NCI-H82 (cell line): ENCODE data around the gene EFCAB14.
"Not testable (repeated sequence)": the region's sequence is repeated elsewhere in the genome, so short reads cannot be mapped to it uniquely, and the experiment has no call there.

Experiments
- DNase-seq: peaks from one replicate; lab custom pipeline; 2025; lab: John Stamatoyannopoulos, UW

Gene EFCAB14

DNA sequence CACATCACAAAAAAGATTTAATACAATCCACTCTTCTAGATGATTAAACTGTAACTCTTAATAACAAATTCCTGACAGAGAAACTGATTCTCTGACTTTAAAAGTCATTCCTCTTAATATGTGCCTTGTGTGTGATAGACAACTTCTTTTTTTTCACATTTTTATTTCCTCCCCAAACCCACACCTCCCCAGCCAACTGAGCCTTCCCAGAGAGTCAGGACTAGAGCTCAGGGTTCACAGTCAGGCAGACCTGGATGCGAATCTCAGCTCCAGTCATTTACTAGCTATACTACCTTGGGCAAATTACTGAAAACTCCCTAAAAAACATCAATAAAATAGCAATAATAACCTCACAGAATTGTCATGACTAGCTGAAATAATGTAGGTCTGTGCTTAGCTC lies 64.9 kb downstream of the EFCAB14 start:
- no peak for DNase-seq

- DNase-seq: no peak
Observed at GRCh38 chr1:46653405-46653958, 65.4 kb downstream of the EFCAB14 start.

DNA sequence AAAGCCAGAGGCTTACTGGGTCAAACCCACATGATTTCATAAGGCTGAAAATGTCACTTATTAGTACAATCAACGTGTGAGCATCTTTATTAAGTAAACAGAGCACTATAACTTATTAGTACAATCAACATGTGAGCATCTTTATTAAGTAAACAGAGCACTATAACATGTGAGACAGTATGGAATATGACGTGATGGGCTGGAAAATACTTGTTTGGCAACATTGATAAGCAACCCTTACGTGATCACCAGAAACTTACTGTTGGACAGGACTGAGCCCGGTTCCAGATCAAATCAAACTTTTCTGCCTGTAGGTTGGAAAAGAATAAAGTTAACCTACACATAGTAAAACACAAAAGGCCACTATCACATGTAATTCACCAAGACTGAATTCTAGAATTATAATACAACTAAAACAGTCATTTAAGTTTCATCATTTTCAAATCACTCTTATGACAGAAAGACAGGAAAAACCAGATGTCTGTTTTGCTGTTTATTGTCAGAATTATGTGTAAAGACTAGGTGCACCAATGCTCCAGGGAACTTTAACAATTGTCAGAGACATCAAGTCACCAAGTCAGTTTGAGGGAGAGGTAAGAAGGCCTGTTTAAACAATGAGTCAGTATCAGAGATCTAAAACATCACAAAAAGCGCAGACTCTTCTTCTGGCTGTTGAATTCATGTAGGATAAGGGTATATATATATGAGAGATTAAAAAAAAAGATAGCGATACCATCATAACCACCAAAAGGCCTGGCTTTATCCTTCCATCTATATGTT lies 66.4 kb downstream of the EFCAB14 start:
- no peak for DNase-seq

DNA sequence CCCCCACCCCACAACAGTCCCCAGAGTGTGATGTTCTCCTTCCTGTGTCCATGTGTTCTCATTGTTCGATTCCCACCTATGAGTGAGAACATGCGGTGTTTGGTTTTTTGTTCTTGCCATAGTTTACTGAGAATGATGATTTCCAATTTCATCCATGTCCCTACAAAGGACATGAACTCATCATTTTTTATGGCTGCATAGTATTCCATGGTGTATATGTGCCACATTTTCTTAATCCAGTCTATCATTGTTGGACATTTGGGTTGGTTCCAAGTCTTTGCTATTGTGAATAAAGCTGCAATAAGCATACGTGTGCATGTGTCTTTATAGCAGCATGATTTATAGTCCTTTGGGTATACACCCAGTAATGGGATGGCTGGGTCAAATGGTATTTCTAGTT lies 67.8 kb downstream of the EFCAB14 start:
- not testable (repeated sequence) for DNase-seq

DNA sequence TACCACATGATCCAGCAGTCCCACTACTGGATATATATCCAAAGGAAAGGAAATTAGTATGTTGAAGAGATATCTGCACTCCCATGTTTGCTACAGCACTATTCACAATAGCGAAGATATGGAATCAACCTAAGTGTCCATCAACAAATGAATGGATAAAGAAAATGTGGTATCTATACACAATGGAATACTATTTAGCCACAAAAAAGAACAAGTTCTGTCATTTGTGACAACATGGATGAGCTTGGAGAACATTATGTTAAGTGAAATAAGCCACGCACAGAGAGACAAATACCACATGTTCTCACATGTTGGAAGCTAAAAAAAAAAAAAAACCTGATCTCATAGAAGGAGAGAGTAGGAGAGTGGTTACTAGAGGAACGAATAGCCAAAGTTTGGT lies 68.4 kb downstream of the EFCAB14 start:
- no peak for DNase-seq

DNA sequence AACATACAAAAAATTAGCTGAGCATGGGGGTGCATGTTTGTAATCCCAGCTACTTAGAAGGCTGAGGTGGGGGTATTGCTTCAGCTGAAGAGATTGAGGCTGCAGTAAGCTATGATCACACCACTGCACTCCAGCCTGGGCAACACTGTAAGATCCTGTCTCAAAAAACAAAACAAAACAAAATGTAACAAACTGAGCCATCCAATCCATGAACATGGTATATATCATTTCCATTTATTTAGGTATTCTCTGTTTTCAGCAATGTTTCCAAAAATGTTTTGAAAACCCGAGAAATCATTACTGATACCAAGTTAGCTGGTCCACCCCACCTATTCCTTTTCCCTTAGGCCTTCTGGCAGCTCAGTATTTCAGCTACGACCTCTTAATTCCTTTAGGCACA lies 69.2 kb downstream of the EFCAB14 start:
- no peak for DNase-seq

DNA sequence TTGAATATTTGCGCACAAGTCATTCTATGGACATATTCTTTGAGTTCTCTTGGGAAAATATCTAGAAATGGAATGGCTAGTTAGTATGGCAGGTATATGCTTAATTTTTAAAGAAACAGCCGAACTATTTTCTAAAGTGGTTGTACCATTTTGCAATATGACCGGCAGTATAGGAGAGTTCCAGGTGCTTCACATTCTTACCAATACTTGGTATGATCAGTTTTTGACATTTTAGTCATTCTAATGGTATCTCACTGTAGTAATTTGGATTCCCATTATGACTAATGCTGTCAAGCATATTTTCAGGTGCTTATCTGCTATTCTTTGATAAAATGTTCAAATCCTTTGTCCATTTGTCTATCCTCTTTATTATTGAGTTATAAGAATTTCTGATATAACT lies 71.3 kb downstream of the EFCAB14 start:
- no peak for DNase-seq

DNA sequence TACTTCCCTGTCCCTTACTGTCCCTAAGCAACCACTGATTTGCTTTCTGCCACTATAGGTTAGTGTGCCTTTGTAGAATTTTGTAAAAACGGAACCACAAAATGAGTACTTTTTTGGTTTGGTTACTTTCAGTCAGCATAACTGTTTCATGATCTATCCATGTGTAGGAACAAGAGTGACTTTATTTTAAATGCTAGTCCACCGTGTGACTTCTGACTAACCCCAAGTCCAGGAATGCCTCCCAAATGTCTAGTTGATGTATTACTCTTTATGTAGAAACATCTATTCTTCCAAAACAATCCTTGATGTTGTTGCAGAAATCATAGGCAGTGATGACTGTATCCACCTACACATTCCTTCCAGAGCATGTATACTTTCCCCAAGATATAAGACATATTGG lies 72.1 kb downstream of the EFCAB14 start:
- DNase-seq: no peak

GRCh38 chr1:46646331-46646730 lies 72.6 kb downstream of the EFCAB14 start:
- no peak for DNase-seq

DNA sequence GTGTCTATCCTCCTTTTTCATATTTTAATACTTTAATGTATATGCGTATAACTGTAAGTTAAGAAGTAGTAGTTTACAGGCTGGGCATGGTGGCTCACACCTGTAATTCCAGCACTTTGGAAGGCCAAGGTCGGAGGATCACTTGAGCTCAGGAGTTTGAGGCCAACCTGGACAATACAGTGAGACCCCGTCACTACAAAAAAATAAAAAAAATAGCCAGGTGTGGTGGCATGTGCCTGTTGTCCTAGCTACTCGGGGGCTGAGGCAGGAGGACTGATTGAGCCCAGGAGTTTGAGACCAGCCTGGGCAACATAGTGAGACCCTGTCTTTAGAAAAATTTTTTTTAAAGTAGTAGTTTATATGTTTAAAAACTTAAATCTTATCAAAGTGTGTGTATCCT lies 73.1 kb downstream of the EFCAB14 start:
- no peak for DNase-seq

DNA sequence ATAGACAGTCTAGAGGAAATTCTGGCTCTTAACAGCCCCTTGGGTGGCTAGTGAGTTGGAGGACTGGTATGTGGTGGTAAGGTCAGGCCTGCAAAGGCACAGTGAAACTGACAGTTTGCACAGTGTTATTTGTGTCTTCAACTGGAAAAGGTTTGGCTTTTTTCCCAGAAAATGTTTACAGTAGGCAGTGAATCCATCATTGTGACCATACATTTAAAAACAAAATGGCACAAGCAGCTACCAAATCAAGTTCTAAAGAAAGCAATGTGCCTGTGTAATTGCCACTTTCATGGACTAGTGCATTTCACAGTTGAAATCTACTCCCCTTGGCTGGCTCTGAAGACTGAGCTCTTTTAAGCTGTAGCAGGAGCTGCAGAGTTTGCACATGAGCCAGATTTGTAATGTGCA lies 75.5 kb downstream of the EFCAB14 start:
- DNase-seq: no peak

- DNase-seq: no peak
Observed at GRCh38 chr1:46642115-46642680, 76.7 kb downstream of the EFCAB14 start.

- no peak for DNase-seq
Observed at GRCh38 chr1:46639547-46639946, 79.4 kb downstream of the EFCAB14 start.

DNA sequence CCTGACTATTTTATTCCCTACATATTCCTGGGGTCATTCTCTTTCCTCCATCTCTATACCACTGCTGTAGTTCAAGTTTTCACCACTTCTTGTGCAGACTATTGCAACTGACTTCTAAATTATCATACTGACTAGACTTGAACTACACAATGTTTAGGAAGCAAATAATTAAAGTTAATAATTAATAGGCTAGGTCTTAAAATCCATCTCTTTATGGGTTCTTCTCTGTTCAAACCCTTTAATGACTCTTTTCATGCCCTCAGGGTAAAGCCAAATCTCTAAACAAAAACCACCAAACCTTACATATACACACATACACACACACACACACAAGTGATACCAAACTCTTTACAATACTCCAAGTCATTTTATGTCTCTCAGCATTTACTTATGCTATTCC lies 80.0 kb downstream of the EFCAB14 start:
- DNase-seq: no peak

- DNase-seq: no peak
Observed at GRCh38 chr1:46637444-46638083, 81.3 kb downstream of the EFCAB14 start.

DNA sequence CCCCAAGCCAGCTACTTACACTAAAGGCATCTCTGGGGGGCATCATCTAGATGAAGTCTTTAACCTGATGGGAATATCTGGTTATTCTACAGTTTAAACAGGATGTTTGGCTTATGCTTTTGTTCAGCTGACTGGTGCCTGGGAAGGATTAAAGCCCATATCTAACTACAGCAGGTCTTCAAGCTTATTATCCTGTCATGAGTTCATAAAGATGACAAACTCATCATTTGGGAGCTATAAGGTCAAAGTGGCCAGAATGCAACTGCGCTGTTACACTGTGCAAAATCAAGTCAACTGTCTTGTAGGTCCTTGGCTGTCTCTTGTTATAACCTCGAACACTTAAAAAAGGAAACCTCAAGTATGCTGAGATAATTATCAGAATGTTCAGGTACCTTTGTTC lies 83.7 kb downstream of the EFCAB14 start:
- no peak for DNase-seq

DNA sequence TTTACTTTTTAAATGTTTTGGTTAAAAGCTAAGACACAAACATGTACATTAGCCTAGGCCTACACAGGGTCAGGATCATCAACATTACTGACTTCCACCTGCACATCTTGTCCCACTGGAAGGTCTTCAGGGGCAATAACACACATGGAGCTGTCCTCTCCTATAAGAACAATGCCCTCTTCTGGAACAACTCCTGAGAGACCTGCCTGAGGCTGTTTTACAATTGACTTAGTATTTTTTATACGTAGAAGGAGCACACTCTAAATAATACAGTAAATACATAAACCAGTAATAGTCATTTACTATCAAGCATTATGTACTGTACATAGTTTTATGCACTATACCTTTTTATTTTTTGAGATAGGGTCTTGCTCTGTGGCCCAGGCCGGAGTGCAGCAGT lies 88.2 kb downstream of the EFCAB14 start:
- DNase-seq: no peak
